Astrocyte of the cerebellum (primary cell): ENCODE data around the gene MAN1A1.
"Not testable (repeated sequence)": the region's sequence is repeated elsewhere in the genome, so short reads cannot be mapped to it uniquely, and the experiment has no call there.

Source experiments
- DNase-seq: peaks from one replicate; pipeline ENCODE4 v3.0.0-alpha.2; 2011; ENCODE audit warnings: low read depth
- H3K4me3 ChIP-seq: 2 replicates; pipeline ENCODE4 v1.5.1; 2011; ENCODE audit warnings: mild to moderate bottlenecking, low read depth, low read length, moderate library complexity
- in situ Hi-C: cut with HindIII; loops from 2 replicates; pipeline ENCODE4 v1.10.0; 2017; ENCODE audit warnings: low sequenced_read_pairs
- TF ChIP-seq, protein P1 (sequence below): IDR thresholded peaks from 2 replicates; pipeline ENCODE4 v1.5.1; 2012; ENCODE audit warnings: low read length, low read depth, moderate library complexity, mild to moderate bottlenecking; ENCODE audit errors: missing control alignments

The MAN1A1 gene

GRCh38 chr6:119156757-119157505, 192.6 kb downstream of the MAN1A1 start:
- DNase-seq: no peak
- TF ChIP-seq, protein P1, sequence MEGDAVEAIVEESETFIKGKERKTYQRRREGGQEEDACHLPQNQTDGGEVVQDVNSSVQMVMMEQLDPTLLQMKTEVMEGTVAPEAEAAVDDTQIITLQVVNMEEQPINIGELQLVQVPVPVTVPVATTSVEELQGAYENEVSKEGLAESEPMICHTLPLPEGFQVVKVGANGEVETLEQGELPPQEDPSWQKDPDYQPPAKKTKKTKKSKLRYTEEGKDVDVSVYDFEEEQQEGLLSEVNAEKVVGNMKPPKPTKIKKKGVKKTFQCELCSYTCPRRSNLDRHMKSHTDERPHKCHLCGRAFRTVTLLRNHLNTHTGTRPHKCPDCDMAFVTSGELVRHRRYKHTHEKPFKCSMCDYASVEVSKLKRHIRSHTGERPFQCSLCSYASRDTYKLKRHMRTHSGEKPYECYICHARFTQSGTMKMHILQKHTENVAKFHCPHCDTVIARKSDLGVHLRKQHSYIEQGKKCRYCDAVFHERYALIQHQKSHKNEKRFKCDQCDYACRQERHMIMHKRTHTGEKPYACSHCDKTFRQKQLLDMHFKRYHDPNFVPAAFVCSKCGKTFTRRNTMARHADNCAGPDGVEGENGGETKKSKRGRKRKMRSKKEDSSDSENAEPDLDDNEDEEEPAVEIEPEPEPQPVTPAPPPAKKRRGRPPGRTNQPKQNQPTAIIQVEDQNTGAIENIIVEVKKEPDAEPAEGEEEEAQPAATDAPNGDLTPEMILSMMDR: no peak
- no peak overlapping the region for H3K4me3 ChIP-seq
- in situ Hi-C loops: no loop called here

GRCh38 chr6:119156082-119156481, 193.5 kb downstream of the MAN1A1 start:
- H3K4me3 ChIP-seq, in situ Hi-C loops, DNase-seq: not testable (repeated sequence)

GRCh38 chr6:119152187-119152586, 197.4 kb downstream of the MAN1A1 start:
- TF ChIP-seq, protein P1: no peak
- in situ Hi-C loops: no loop called here
- no peak overlapping the region for H3K4me3 ChIP-seq
- no peak for DNase-seq

DNA sequence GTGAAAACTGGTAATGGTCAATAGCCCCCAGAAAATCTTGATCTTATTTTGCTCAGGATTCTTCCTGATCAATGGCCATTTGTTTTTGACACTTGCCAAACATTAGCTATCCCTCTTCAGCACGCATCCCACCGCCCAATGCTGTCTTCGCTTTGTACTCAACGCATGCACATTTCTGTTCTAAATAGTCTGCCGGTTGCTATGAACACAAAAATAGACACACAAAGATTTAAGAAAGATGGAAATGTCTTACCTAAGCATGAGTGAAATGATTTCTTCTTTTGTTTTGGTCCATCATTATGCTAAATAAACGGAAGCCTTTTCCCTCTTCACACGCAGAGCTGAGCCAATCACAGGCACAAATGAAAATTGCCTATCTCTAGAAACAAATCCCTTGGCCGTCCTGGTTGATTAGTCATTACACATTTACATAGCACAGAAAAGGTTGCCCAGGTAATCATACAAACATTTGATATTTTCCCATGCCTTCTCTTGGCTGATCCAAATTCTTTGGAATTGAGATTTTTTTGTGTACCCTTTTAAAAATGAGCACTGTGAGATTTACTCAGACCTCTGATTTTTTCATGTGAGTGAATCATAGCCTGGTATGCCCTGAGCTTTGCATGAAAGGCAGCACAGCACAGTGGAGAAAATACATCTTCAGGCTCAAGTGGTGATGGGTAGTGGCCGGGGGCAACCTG, 200.6 kb downstream of the MAN1A1 start:
- DNase-seq: peak; percentile 77
- in situ Hi-C loops: no loop called here
- H3K4me3 ChIP-seq: peak overlapping the region; percentile 27
- TF ChIP-seq, protein P1: no peak

GRCh38 chr6:119148098-119148824, 201.3 kb downstream of the MAN1A1 start:
- peak overlapping the region; percentile 27 for H3K4me3 ChIP-seq
- in situ Hi-C loops: no loop called here
- TF ChIP-seq, protein P1: peak; percentile 53
- DNase-seq: peak; percentile 90

- in situ Hi-C loops: no loop called here
- DNase-seq: peak; percentile 91
- H3K4me3 ChIP-seq: no peak overlapping the region
- TF ChIP-seq, protein P1: no peak
Measured at GRCh38 chr6:119147101-119148053, 202.2 kb downstream of the MAN1A1 start.
